ENCODE results near the gene OGFOD3.
"Not testable (repeated sequence)": the region's sequence is repeated elsewhere in the genome, so short reads cannot be mapped to it uniquely, and the experiment has no call there.

DNA sequence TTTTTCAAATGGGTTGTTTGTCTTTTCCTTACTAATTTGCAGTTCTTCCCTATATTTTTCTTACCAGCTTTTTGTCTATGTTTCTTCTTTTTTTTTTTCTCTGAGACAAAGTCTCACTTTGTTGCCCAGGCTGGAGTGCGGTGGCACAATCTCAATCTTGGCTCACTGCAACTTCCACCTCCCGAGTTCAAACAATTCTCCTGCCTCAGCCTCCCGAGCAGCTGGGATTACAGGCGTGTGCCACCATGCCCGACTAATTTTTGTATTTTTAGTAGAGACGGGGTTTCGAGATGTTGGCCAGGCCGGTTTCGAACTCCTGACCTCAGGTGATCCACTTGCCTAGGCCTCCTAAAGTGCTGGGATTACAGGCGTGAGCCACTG, 45.3 kb downstream of the OGFOD3 start:
- TF ChIP-seq, protein P1, sequence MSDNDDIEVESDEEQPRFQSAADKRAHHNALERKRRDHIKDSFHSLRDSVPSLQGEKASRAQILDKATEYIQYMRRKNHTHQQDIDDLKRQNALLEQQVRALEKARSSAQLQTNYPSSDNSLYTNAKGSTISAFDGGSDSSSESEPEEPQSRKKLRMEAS (IDR thresholded peaks at IDR 0.05): not testable (repeated sequence)
- TF ChIP-seq MAFK (IDR thresholded peaks at IDR 0.05; ENCODE audit: partially characterized antibody): not testable (repeated sequence)
